Heart left ventricle (tissue), 16 donors: Measurements from ENCODE around the gene COL19A1. TPM values are rescaled to one million over a fixed set of nuclear protein-coding genes. Genes with fewer than 3 reads are reported as not detected.
"Not testable (repeated sequence)": the region's sequence is repeated elsewhere in the genome, so short reads cannot be mapped to it uniquely, and the experiment has no call there.

Experiments
- ATAC-seq, 4 donors: fragments of 200-7000 bp; cut with Tn5 transposase; one replicate each; pipeline ENCODE4 v1.9.1; 2020 to 2022; ENCODE audit warnings: moderate library complexity in 4 of 4, mild to moderate bottlenecking in 3 of 4, moderate number of reproducible peaks in 1 of 4
- DNase-seq, 5 donors: peaks; one replicate each; pipeline ENCODE4 v3.0.0-alpha.2; 2020
- H3K27ac ChIP-seq, 12 donors: fragments of 200-600 bp; sonication (generic) in 4 of 12; one replicate each; pipeline versions ENCODE4 v1.5.0 to v1.8.0; 2016 to 2022; ENCODE audit warnings: mild to moderate bottlenecking in 2 of 12
- H3K27me3 ChIP-seq, 9 donors: fragments of 200-600 bp; sonication (generic) in 2 of 9; one replicate each; pipeline versions ENCODE4 v1.5.1 to v1.8.0; 2016 to 2022; ENCODE audit warnings: mild to moderate bottlenecking in 3 of 9
- H3K36me3 ChIP-seq, 9 donors: fragments of 200-600 bp; sonication (generic) in 2 of 9; one replicate each; pipeline versions ENCODE4 v1.5.0 to v1.8.0; 2018 to 2022; ENCODE audit warnings: mild to moderate bottlenecking in 2 of 9
- H3K4me1 ChIP-seq, 12 donors: fragments of 200-600 bp; sonication (generic) in 4 of 12; one replicate each; pipeline versions ENCODE4 v1.5.0 to v1.8.0; 2016 to 2022; ENCODE audit warnings: mild to moderate bottlenecking in 3 of 12
- H3K4me3 ChIP-seq, 12 donors: fragments of 200-600 bp; sonication (generic) in 4 of 12; one replicate each; pipeline versions ENCODE4 v1.5.0 to v1.8.0; 2017 to 2022; ENCODE audit warnings: mild to moderate bottlenecking in 9 of 12, moderate library complexity in 4 of 12
- H3K9me3 ChIP-seq, 12 donors: fragments of 200-600 bp; sonication (generic) in 4 of 12; one replicate each; pipeline versions ENCODE4 v1.5.0 to v1.8.0; 2016 to 2022; ENCODE audit warnings: mild to moderate bottlenecking in 1 of 12
- POLR2A ChIP-seq, 2 donors: fragments of 450-650 bp; IDR thresholded peaks; one replicate each; pipeline ENCODE4 v1.6.1; 2017; ENCODE audit warnings: antibody characterized with exemption in 2 of 2, mild to moderate bottlenecking in 2 of 2, moderate library complexity in 2 of 2
- WGBS, 4 donors: extraction: QIAGEN DNeasy Blood & Tissue Kit in 2 of 4; methylation state at CpG; one replicate each; pipeline versions ENCODE4 v1.1.5 to v1.1.7; 2013 to 2018; 5-methylcytosine and 5-hydroxymethylcytosine counted together
- intact Hi-C, 10 donors: fragments of 100-400 bp; cut with DNase I; formaldehyde crosslinking; loops; one replicate each; pipeline versions ENCODE4 v1.11.1 to v1.14.2; 2022
- polyA plus RNA-seq, 2 donors: library from polyadenylated mRNA; stranded (reverse); fragments of 200-250 nt; gene quantifications; one replicate each; pipeline ENCODE4 v1.2.3, GENCODE V29; 2013
- total RNA-seq, 9 donors: library from RNA; depleted of rRNA in 2 of 9; stranded (reverse); fragments of >200 nt in 2 of 9; fragmentation: NEBNext Ultra II Directional in 3 of 9; extraction: Animal tissue kit (Norgen Biotek cat#: 25700) in 3 of 9; gene quantifications; one replicate each; pipeline versions ENCODE4 v1.1.0 to v1.2.4, GENCODE V29; 2016 to 2023
- TF ChIP-seq, protein P1 (sequence below), 12 donors: fragments of 200-600 bp; sonication (generic) in 4 of 12; IDR thresholded peaks; one replicate each; pipeline versions ENCODE4 v1.5.0 to v1.8.0; 2018 to 2022; ENCODE audit warnings: antibody characterized with exemption in 12 of 12, mild to moderate bottlenecking in 5 of 12
- donor health status: ischemic (EF 13 %, LVEDD 7.1; RV severe dilation, severe dysfunction).
- donor health status: healthy with polysubstance abuse.
- donor health status: DM: no; HTN: yes; CAD: no.
- donor health status: DM: no; HTN: no; CAD: no.
- donor health status: ischemic (EF 25% LVEDD 6.9; RV normal size, moderate dysfunction).
- donor health status: ischemic (EF 25% LVEDD 5.7; RV mildly dilated, moderate dysfunction).
- donor health status: healthy.
- donor health status: DM: yes; HTN: yes; CAD: no.
- donor health status: ischemic (EF 35%, LVEDD 5.7; RV mildly dilated, moderate dysfunction).
- donor health status: nonischemic (EF 11% LVEDD 7.7; RV severe dilation, severe dysfunction).
- donor health status: DM: yes; HTN: yes; CAD: no.
- donor health status: PGD.
- donor health status: ischemic (EF 29% LVEDD 5.4; RV normal size, mild dysfunction).
- donor health status: nonischemic (EF 23%, LVEDD 6.1; RV moderate dilation, normal function).

Gene COL19A1
- total and polyA plus RNA-seq, 11 donors = 0.69 to 4.6 (median 1.6) TPM

DNA sequence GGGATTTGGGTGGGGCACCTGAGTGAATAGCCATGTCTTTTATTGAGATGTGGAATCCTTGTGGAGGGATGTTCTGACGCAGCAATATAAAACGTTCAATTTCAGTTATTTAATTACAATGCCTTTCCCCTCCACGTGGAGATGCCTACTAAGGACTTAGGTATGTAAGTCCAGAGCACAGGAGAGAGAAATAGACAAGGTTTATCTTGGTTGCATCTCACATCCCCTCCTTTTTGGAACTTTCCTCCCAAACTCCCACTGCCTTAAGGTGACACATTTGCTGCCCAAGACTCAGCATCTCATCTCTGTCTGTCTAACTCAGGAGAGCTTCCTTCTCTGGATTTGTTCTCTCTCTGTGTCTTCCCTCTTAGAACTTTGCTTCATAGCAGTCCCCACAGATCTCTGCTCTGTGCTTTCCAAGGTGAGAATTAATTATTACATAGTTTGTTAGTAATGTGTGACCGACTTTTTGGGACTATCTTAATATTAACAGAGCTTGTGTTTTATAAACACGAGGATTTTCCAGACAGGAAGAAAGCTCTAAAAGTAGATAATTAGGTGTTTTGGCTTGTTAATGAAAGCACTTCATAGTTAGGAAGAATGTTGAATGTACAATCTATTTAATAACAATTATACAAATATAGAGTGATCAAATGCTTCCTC is 52.6 kb downstream of the COL19A1 start:
- no peak for DNase-seq
- H3K9me3 ChIP-seq = peaks cover 0 to 10% (median 4%) of the 10 kb centered on the region in 12 donors
- no peak for ATAC-seq
- H3K36me3 ChIP-seq = no peaks in the 10 kb centered on the region
- H3K4me3 ChIP-seq = no peak overlapping the region
- TF ChIP-seq, protein P1, sequence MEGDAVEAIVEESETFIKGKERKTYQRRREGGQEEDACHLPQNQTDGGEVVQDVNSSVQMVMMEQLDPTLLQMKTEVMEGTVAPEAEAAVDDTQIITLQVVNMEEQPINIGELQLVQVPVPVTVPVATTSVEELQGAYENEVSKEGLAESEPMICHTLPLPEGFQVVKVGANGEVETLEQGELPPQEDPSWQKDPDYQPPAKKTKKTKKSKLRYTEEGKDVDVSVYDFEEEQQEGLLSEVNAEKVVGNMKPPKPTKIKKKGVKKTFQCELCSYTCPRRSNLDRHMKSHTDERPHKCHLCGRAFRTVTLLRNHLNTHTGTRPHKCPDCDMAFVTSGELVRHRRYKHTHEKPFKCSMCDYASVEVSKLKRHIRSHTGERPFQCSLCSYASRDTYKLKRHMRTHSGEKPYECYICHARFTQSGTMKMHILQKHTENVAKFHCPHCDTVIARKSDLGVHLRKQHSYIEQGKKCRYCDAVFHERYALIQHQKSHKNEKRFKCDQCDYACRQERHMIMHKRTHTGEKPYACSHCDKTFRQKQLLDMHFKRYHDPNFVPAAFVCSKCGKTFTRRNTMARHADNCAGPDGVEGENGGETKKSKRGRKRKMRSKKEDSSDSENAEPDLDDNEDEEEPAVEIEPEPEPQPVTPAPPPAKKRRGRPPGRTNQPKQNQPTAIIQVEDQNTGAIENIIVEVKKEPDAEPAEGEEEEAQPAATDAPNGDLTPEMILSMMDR (IDR thresholded peaks at IDR 0.05) = no peak
- no peak for TF ChIP-seq POLR2A (IDR thresholded peaks at IDR 0.05)
- no peak overlapping the region for H3K27ac ChIP-seq
- H3K27me3 ChIP-seq = no peaks in the 10 kb centered on the region
- 69 to 76% (median 73%) methylated on average over 5 of the region's 5 CpGs for WGBS, 4 donors
- intact Hi-C loops = no loop called here
- peaks cover 0 to 4% (median 0%) of the 10 kb centered on the region in 12 donors for H3K4me1 ChIP-seq

DNA sequence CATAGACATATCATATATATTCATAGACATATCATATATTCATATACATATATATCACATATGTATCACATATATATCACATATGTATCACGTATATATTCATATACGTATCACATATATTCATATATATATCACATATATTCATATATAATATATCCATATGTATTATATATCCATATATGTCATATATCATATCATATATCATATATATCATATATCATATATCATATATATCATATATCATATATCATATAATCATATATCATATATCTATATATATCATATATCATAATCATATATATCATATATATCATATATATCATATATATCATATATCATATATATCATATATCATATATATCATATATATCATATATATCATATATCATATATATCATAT is 54.7 kb downstream of the COL19A1 start:
- H3K27ac ChIP-seq, H3K4me3 ChIP-seq, intact Hi-C loops, H3K36me3 ChIP-seq, DNase-seq, H3K27me3 ChIP-seq, H3K4me1 ChIP-seq, ATAC-seq: not testable (repeated sequence)
- 95 to 97% (median 95%) methylated on average over 2 of the region's 2 CpGs; no CpG with 5 or more reads in 1 of the 4 donors for WGBS, 4 donors
- peaks cover 0 to 16% (median 4%) of the 10 kb centered on the region in 12 donors for H3K9me3 ChIP-seq

DNA sequence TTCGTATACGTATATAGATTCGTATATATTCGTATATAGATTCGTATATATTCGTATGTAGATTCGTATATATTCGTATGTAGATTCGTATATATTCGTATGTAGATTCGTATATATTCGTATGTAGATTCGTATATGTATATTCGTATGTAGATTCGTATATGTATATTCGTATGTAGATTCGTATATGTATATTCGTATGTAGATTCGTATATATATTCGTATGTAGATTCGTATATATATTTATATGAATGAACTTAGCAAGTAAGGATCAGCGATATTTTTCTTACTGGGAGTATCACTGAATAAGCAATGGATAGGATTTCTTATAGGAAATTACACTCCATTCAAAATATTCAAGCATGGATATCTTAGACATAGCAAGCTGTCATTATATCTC is 55.3 kb downstream of the COL19A1 start:
- ATAC-seq, H3K27ac ChIP-seq, H3K27me3 ChIP-seq, intact Hi-C loops, H3K4me1 ChIP-seq, H3K4me3 ChIP-seq, DNase-seq, H3K36me3 ChIP-seq: not testable (repeated sequence)
- WGBS, 4 donors = 91 to 97% (median 97%) methylated on average over 22 of the region's 22 CpGs
- peaks cover 0 to 21% (median 5%) of the 10 kb centered on the region in 12 donors for H3K9me3 ChIP-seq

DNA sequence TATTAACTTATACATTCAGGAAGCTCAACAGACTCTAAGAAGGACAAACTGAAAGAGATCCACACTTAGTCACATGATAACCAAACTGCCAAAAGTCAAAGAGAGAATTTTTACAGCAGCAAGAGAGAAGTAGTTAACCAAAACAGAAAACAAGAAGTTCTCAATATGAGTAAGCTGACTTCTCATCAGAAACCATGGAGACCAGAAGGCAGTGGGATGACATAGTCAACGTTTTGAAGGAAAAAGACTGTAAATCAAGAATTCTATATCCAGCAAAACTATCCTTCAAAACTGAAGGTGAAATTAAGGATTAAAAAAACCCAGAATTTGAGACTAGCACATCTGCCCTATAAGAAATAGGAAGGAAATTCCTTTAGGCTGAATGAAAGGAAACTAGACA is 60.4 kb downstream of the COL19A1 start:
- WGBS, 4 donors = 65 to 85% (median 76%) methylated on average over 1 of the region's 1 CpG
- intact Hi-C loops = no loop called here
- Histone ChIP-seq H3K36me3 (no peaks in the 10 kb centered on the region), H3K9me3 (peaks cover 0 to 32% (median 9%) of the 10 kb centered on the region in 12 donors), H3K4me3 (no peak overlapping the region), H3K4me1 (no peaks in the 10 kb centered on the region), H3K27ac (no peak overlapping the region), H3K27me3 (no peaks in the 10 kb centered on the region)
- no peak for ATAC-seq
- no peak for TF ChIP-seq POLR2A (IDR thresholded peaks at IDR 0.05)
- TF ChIP-seq, protein P1 (IDR thresholded peaks at IDR 0.05) = no peak
- DNase-seq = no peak

DNA sequence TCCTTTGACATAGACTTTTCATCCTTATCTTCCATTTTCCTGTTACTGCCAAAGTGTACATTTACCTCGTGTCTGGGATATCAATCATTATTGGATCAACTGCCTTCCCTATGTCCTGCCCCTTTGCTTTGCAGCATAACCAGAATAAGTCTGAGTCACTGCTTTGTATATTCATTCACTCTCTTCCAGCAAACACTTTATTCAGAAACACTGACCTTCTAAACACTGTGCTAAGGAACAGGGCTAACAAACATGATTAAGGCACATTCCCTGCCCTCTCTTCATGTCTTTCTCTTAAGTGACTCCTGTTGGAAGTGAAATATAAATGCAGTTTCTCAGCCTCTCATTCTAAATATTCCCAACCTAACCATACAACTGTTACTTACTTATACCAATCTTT is 66.9 kb downstream of the COL19A1 start:
- Histone ChIP-seq H3K27ac (peak overlapping the region in 10 of 12 donors; percentile 12 to 52 (median 38)), H3K9me3 (no peaks in the 10 kb centered on the region), H3K4me1 (peaks cover 0 to 22% (median 0%) of the 10 kb centered on the region in 12 donors), H3K36me3 (no peaks in the 10 kb centered on the region), H3K4me3 (no peak overlapping the region), H3K27me3 (no peaks in the 10 kb centered on the region)
- TF ChIP-seq, protein P1 (IDR thresholded peaks at IDR 0.05) = no peak
- TF ChIP-seq POLR2A (IDR thresholded peaks at IDR 0.05) = no peak
- ATAC-seq = peak; percentile 60 to 85 (median 72)
- no peak for DNase-seq
- 2 to 13% (median 6%) methylated on average over 1 of the region's 1 CpG for WGBS, 4 donors
- intact Hi-C loops = no loop called here
